NCI-H82 treated with DMSO at 0.1 percent for 48 hours (cell line): ENCODE measurements around the gene PCCB.
"Not testable (repeated sequence)": the region's sequence is repeated elsewhere in the genome, so short reads cannot be mapped to it uniquely, and the experiment has no call there.

ENCODE experiments used
- DNase-seq: peaks from one replicate; lab custom pipeline; 2025; ENCODE audit not compliant: unreplicated experiment; lab: John Stamatoyannopoulos, UW

PCCB gene

GRCh38 chr3:136261826-136262225, 11.7 kb downstream of the PCCB start:
- no peak for DNase-seq

DNA sequence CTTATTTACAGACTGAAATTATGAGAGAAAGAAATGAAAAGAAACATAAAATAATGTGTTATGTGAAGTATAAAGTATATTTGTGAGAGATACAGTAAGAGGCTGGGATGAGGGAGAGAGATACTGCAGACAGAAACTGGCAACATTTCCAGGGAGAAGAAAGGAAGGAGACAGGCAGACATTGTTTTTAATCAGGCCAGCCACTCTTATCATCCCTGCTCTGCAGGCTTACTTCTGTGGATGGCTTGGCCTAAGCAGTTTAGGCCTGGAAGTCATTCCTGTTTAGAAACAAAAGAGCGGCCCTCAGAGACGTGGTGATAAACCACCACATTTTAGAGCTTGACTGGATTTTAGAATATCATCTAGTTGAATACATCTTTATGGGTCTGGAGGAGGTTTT, 12.4 kb downstream of the PCCB start:
- DNase-seq, result no peak

DNA sequence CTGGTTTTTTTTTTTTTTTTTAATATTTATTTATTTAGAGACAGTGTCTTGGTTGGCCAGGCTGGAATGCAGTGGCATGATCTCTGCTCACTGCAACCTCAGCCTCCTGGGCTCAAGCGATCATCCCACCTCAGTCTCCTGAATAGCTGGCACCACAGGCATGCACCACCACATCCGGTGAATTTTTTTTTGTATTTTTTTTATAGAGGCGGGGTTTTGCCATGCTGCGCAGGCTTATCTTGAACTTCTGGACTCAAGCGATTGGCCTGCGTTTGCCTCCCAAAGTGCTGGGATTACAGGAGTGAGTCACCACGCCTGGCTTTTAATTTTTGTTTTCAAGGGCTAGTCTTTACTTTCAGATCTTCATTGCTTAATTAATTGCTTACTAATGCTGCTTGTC, 13.1 kb downstream of the PCCB start:
- no peak for DNase-seq

- not testable (repeated sequence) for DNase-seq
Measured at GRCh38 chr3:136266468-136267125, 16.5 kb downstream of the PCCB start.

DNA sequence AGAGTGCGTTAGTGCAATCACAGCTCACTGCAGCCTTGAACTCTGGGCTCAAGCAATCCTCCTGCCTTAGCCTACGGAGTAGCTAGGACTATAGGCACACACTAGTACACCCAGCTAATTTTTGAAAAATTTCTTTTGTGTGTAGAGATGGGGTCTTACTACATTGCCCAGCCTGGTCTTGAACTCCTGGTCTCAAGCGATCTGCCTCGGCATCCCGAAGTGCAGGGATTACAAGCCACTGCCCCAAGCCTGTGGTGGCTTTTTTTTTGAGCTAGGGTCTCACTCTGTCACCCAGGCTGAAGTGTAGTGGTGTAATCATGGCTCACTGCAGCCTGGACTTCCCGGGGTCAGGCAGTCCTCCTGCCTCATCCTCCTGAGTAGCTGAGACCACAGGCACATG, 17.1 kb downstream of the PCCB start:
- DNase-seq, result no peak

DNA sequence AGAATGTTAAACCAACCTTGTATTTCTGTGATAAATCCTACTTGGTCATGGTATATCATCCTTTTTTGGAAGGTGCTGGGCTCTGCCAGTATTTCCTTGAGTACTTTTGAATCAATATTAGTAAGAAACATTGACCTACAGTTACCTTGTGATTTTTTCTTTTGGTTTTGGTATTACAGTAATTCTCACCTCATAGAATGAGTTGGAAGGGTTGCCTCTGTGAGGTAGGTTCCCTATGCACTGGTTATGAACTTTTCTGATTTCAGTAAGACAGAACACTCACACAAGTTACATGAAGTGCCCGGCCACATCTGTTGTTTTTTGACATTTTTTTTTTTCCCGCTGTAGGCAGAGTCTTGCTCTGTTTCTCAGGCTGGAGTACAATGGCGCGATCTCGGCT, 20.0 kb downstream of the PCCB start:
- no peak for DNase-seq

- DNase-seq, result not testable (repeated sequence)
Measured at GRCh38 chr3:136271626-136272025, 21.5 kb downstream of the PCCB start.

GRCh38 chr3:136276049-136276755, 26.1 kb downstream of the PCCB start:
- no peak for DNase-seq

GRCh38 chr3:136277115-136277514, 27.0 kb downstream of the PCCB start:
- no peak for DNase-seq

DNA sequence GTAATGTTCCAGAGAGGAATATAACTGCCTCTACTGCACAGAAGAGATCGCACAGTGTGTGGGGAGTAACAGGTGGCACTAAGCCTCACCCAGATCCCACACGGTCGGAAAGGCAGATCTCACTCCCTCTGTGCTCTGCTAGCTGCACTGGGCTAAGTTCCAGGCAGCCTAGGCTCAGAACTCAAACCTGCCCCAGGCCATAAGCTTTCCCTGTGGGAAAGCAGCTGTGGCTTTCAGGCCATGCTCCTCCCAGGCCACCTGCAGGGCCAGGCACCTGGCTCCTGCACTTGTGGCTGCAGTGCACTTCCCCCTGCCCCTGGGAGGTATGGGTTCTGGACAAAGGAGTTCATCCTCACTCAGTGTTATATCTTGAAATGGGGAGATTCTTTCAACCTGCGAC, 27.5 kb downstream of the PCCB start:
- DNase-seq, result no peak

DNA sequence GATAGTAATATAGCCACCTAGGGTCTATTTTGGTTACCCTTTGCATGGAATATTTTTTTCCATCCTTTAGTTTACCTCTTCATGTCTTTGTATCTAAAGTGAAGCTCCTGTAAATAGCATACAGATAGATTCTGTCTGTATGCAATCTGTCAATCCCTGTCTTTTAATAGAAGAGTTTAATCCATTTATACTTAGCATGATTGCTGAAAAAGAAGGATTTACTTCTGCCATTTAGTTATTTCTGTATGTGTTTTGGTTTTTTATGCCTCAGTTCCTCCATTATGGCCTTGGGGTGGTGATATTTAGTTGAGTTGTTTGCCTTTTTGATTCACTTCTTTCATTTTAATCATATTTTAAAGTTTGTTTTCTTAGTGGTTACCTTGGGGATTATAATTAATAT, 29.0 kb downstream of the PCCB start:
- DNase-seq, result no peak

GRCh38 chr3:136280961-136281360, 30.8 kb downstream of the PCCB start:
- DNase-seq, result no peak

- DNase-seq, result no peak
Measured at GRCh38 chr3:136281966-136282520, 31.9 kb downstream of the PCCB start.

GRCh38 chr3:136283627-136284026, 33.5 kb downstream of the PCCB start:
- DNase-seq, result no peak

DNA sequence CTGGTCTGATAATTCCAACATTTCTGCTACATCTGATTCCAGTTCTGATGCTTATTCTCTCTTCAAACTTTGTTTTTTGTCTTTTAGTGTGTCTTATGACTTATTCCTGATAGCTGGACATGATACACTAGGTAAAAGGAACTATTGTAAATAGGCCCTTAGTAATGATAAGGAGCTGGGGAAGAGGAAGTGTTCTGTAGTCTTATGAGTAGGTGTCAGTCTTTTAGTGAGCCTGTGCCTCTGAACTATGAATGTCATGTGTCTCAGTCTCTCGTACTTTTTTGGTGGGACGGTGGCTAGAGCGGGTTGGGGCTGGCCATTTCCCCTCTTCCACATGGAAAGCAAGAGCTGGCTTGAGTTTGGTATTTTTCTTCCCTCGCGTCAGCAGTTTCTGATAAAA, 41.2 kb downstream of the PCCB start:
- DNase-seq, result no peak

- DNase-seq, result no peak
Measured at GRCh38 chr3:136292500-136292899, 42.4 kb downstream of the PCCB start.

DNA sequence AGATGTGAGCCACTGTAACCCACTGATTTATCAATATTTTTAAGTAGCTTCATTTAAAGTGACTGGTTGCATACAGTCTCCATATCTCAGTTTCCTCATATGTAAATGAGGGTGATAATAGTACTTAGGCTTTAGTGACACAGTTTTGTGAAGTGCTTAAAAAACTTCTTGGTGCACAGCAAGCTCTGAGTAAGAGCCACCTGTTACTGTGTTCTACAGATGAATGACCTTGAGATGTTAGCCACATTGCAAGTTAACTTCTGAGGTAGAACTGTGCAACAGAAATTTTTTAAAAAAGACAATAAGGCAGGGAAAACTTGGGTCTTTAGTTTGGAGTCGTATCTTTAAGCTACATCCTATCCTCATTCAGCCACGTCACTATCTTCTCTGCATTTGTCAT, 43.1 kb downstream of the PCCB start:
- no peak for DNase-seq

GRCh38 chr3:136294176-136294575, 44.0 kb downstream of the PCCB start:
- no peak for DNase-seq

DNA sequence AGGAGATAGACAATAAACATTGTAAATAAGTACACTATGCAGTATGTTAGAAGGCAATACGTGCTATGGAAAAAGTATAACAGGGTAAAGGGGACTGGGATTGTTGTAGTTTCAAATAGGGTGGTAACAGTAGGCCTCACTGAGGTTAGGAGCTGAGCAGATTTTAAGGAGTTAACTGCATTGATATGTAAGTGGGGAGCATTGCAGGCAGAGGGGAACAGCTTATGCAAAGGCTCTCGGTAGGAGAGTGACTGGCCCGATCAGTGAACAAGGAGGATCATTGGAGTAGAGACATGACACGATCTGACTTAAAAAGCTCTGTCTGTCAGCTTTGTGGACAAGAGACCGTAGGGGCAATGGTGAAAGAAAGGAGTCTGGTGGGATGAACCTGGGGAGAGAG, 46.8 kb downstream of the PCCB start:
- no peak for DNase-seq

DNA sequence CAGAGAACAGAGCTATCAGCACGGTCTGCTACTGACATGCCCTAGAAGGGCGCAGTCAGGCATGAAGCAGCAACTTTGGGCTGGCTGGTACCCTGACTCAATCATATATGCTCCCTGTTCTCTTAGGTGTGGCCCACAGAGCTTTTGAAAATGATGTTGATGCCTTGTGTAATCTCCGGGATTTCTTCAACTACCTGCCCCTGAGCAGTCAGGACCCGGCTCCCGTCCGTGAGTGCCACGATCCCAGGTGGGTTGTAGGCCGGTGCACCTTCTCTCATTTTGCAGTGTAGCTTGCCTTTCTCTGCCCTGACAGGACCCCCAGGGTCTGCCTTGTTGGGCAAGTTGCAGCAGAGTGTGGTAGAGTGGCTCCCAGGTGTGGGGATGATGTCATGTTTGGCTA, 47.7 kb downstream of the PCCB start:
- DNase-seq, result no peak

DNA sequence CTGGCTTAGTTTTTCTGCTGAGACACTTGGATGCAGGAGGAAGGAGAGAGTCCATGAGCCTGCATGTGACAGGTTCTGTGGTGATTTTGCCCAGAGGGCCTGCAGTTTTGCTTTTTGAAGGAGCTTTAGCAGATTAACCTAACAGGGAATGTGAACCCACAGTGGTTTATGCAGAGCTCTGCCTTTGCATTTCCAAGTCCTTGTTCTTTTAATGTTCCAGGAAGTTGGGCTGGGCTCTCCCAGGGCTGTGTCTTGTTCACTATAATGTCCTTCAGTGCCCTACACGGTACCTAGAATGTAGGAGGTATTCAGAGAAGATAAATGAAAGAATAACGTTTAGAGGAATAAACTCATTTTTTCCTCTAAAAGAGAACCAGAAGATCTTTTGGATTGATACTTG, 50.3 kb downstream of the PCCB start:
- DNase-seq, result no peak

GRCh38 chr3:136305879-136306278, 55.7 kb downstream of the PCCB start:
- no peak for DNase-seq

DNA sequence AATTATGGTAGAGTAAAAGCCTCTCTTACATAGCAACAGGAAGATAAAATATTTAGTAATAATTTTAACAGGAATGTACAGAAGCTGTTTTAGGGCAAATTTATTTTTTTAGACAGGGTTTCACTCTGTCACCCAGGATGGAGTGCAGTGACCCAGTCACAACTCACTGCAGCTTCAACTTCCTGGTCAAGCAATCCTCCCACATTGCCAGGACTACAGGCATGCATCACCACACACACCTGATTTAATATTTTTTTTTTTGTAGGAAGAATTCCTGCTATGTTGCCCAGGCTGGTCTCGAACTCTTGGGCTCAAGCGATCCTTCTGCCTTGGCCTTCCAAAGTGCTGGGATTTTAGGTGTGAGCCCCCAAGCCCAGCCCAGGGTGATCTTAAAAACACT, 61.1 kb downstream of the PCCB start:
- DNase-seq, result no peak
